AG04449 (cell line): ENCODE measurements around the gene ZNF428.
"Not testable (repeated sequence)": the region's sequence is repeated elsewhere in the genome, so short reads cannot be mapped to it uniquely, and the experiment has no call there.

Experiments used
- CTCF ChIA-PET: fragments of 350-600 bp; formaldehyde crosslinking; extraction: SDS; loops from one replicate; lab custom pipeline; 2021; ENCODE audit warnings: antibody characterized with exemption; lab: Yijun Ruan, JAX
- POLR2A ChIA-PET: fragments of 400-600, 350-600 bp; formaldehyde crosslinking; extraction: SDS; loops from one replicate; lab custom pipeline; 2020; ENCODE audit warnings: antibody characterized with exemption, inconsistent platforms; lab: Yijun Ruan, JAX
- DNase-seq: peaks from one replicate; pipeline ENCODE4 v3.0.0-alpha.2; 2010; ENCODE audit warnings: low read depth, low spot score
- H3K4me3 ChIP-seq: 2 replicates; pipeline ENCODE4 v1.5.1; 2011; ENCODE audit warnings: low read depth, mild to moderate bottlenecking, control low read depth, low read length
- CTCF ChIP-seq: IDR thresholded peaks from one replicate; pipeline ENCODE4 v1.5.1; 2011; ENCODE audit warnings: mild to moderate bottlenecking, moderate library complexity, low read length, control low read depth, inconsistent platforms; ENCODE audit not compliant: insufficient read depth; ENCODE audit errors: missing control alignments

The ZNF428 gene

GRCh38 chr19:43636121-43636683, 16.8 kb upstream of the ZNF428 start:
- ChIA-PET CTCF (no interaction called here), POLR2A (no interaction called here)
- DNase-seq: no peak
- H3K4me3 ChIP-seq: no peak overlapping the region
- no peak for TF ChIP-seq CTCF

- DNase-seq, POLR2A ChIA-PET, H3K4me3 ChIP-seq: not testable (repeated sequence)
- CTCF ChIA-PET: interaction anchor here (2.3 kb wide), 1 partner anchor 33 kb away, joined by 5 read pairs; no protein-coding TSS in a partner anchor
These were observed 16.1 kb upstream of the ZNF428 start for GRCh38 chr19:43635561-43635940.

- no peak overlapping the region for H3K4me3 ChIP-seq
- POLR2A ChIA-PET: no interaction called here
- CTCF ChIA-PET: interaction anchor here (2.3 kb wide), 1 partner anchor 34 kb away, joined by 5 read pairs; no protein-coding TSS in a partner anchor
These were observed 15.6 kb upstream of the ZNF428 start for GRCh38 chr19:43634872-43635560.

GRCh38 chr19:43634506-43634871, 15.1 kb upstream of the ZNF428 start:
- no peak overlapping the region for H3K4me3 ChIP-seq
- TF ChIP-seq CTCF: no peak
- ChIA-PET CTCF (interaction anchor here (1.0 to 2.3 kb wide), 3 partner anchors 13 to 40 kb away, joined by 3 to 5 read pairs (median 3); no protein-coding TSS in a partner anchor), POLR2A (no interaction called here)
- no peak for DNase-seq

More at GRCh38 chr19:43634872-43635560, 15.6 kb upstream of the ZNF428 start:
- no peak for TF ChIP-seq CTCF
- no peak for DNase-seq

GRCh38 chr19:43634068-43634467, 14.6 kb upstream of the ZNF428 start:
- H3K4me3 ChIP-seq: no peak overlapping the region
- CTCF ChIA-PET: interaction anchor here (1.0 to 2.3 kb wide), 3 partner anchors 13 to 39 kb away, joined by 3 to 5 read pairs (median 3); no protein-coding TSS in a partner anchor
- POLR2A ChIA-PET: no interaction called here
- no peak for DNase-seq
- TF ChIP-seq CTCF: no peak

- ChIA-PET POLR2A (no interaction called here), CTCF (interaction anchor here (1.0 to 2.3 kb wide), 3 partner anchors 12 to 39 kb away, joined by 3 to 5 read pairs (median 3); no protein-coding TSS in a partner anchor)
- no peak overlapping the region for H3K4me3 ChIP-seq
- no peak for TF ChIP-seq CTCF
- no peak for DNase-seq
These were observed 14.1 kb upstream of the ZNF428 start for GRCh38 chr19:43633520-43633919.
